GM18499 (cell line): ENCODE measurements around the gene AKR1B15.
"Not testable (repeated sequence)": the region's sequence is repeated elsewhere in the genome, so short reads cannot be mapped to it uniquely, and the experiment has no call there.

Experiments
- ATAC-seq: cut with Tn5 transposase; IDR thresholded peaks from one replicate; pipeline ENCODE4 v1.9.1; 2021; ENCODE audit warnings: moderate number of reproducible peaks; ENCODE audit not compliant: insufficient read depth, unreplicated experiment

The AKR1B15 gene

GRCh38 chr7:134548877-134549276 lies at the start of gene AKR1B15:
Gene AKR1B15, plus strand, starts transcription at chr7:134549110. Its CDS starts 15,510 bp downstream, at chr7:134564620.
- ATAC-seq = peak; percentile 82

DNA sequence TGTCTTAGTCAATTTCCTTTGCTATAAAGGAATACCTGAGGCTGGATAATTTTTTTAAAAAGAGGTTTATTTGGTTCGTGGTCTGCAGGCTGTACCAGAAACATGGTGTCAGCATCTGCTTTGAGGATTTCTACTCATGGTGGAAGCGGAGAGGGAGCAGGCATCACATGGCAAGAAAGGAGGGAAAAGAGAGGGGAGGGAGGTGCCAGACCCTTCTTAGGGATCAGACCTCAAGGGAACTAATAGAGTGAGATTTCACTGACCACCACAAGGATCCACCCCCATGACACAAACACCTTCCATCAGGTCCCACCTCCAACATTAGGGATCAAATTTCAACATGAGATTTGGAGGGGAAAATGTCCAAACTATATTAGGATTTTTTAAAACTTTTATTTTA lies 48.5 kb upstream of the AKR1B15 start:
- ATAC-seq = no peak

DNA sequence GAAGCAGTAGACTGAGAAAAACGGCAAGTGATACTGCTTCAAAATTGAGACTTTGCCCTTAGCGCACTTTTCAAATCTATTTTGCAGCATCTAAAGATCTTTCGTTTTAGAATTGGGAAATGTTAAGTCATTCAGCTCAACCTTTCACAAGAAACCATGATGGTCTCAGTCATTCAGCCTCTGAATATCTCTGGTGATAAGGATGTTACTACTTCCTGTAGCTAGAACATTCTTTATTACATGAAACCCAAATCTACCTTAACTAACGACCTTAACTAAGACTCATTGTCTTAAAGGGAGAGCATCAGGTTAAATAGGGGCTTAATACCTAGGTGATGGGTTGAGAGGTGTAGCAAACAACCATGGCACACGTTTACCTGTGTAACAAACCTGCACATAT lies 47.9 kb upstream of the AKR1B15 start:
- no peak for ATAC-seq

- ATAC-seq = no peak
Observed at GRCh38 chr7:134502463-134503371, 46.2 kb upstream of the AKR1B15 start.

DNA sequence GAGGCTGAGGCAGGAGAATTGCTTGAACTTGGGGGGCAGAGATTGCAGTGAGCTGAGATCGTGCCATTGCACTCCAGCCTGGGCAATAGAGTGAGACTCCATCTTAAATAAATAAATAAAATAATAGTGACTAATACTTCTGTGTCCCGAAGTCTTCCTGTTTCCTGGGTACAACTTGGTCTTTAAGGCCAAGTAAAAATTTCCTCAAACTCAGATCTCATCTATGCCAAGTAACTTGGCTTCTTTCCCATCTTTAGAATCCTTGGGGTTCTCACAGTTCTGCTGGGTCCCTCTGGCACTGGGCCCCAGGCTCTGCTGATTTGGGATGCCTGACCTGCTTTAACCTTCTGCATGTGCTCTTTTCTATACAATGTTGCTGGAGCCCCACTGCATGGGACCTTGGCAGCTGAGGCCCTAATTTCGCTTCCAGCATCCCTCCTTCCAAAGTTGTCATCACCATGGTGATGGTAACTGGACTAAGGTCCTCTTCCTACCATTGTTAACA lies 44.2 kb upstream of the AKR1B15 start:
- ATAC-seq = no peak

GRCh38 chr7:134505856-134506255 lies 43.1 kb upstream of the AKR1B15 start:
- ATAC-seq = no peak

- no peak for ATAC-seq
Observed at GRCh38 chr7:134509010-134509409, 39.9 kb upstream of the AKR1B15 start.

GRCh38 chr7:134510646-134511045 lies 38.3 kb upstream of the AKR1B15 start:
- ATAC-seq = no peak

GRCh38 chr7:134512271-134512670 lies 36.6 kb upstream of the AKR1B15 start:
- ATAC-seq = no peak

DNA sequence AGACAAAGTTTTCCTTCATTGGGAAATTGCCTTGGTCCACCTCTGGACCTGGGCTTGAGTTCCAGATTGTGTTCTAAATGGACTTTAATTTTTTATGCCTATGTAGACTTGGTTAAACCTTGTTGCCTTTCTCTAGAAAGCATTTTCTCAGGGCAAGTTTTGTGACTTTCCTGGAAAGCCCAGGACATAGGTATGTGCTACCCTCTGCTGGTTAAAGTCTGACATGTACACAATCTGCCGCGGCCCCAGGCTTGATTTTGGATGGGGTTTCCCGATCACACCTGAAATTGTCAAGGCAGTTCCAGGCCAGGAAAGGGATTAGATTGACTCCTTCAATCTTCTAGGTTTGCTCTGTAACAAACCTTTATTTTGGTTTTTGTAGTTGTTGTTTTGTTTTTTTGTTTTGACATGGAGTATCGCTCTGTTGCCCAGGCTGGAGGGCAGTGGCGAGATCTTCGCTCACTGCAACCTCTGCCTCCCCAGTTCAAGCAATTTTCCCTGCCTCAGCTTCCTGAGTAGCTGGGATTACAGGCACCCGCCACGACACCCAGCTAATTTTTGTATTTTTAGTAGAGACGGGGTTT lies 35.6 kb upstream of the AKR1B15 start:
- no peak for ATAC-seq

- ATAC-seq = no peak
Observed at GRCh38 chr7:134514106-134514505, 34.8 kb upstream of the AKR1B15 start.

GRCh38 chr7:134514663-134515062 lies 34.2 kb upstream of the AKR1B15 start:
- ATAC-seq = no peak

DNA sequence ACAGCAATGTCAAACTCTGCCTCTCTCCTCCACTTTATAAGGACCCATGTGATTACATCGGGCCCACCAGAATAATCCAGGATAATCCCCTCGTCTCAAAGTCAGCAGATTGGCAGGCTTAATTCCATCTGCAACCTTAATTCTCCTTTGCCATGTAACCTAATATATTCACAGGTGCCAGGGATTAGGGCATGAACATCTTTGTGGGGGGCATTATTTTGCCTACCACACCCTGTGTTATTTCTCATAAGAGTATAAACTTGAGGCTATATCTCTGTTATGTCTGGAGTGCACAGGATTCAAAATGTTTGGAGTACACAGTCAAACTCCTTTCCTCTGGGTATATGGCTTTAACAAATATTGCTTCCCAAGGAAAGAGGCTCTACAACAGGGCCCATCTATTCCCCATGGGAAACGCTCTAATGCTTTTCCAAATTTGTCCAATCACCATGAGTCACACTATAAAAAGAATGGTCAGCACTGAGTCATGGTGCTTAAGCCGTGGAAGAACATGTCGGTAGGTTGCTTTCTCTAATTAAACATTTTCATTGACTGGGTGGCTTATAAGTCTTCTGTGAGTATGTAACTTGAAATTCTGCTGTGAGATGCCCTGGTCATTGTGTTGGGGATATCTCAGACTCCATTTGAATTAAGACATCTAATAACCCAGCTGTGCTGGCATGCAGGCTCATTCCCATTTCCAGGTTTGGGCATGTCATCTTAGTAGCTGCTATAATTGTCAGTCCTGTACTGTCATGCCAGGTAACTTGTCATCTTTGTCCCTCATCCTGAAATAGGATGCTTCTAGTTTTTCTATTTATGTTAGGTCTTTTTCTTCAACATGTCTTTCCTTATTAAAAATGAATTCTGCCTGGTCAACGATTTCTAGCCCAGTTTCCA lies 33.1 kb upstream of the AKR1B15 start:
- no peak for ATAC-seq

DNA sequence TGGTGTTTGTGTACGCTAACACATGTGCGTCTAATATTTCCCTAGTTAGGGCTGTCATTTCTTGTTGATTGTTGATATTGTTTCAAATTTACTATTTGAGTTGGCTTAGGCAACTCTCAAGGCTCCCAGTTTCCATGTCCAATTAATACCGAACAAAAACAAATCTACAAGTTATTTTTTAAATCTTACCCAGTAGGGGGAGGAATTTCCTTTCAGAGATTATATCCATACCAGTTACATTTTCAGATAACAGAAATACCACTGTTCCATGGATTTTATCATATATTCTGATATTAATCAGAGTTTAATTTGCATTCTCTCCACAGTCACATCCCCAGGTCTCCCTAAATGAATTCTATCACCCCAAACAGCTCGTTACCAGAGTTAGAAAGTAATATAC lies 28.8 kb upstream of the AKR1B15 start:
- ATAC-seq = no peak

DNA sequence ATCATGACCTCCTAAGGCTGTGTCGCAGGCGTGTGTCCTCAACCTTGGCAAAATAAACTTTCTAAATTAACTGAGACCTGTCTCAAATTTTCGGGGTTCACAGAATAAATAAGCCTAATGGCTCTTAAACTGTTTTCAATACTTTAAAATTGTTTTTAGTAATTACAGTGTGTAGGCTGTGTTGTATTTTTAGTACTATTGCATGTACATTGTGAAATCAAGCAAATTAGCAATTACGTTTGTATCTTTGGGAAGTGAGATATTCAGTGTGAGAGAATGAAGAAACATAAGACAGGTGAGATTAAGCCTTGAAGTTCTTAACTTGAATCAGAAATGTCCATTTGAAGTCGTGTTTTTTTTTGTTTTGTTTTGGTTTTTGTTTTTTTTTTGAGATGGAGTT lies 26.3 kb upstream of the AKR1B15 start:
- no peak for ATAC-seq

- not testable (repeated sequence) for ATAC-seq
Observed at GRCh38 chr7:134525449-134525848, 23.5 kb upstream of the AKR1B15 start.

DNA sequence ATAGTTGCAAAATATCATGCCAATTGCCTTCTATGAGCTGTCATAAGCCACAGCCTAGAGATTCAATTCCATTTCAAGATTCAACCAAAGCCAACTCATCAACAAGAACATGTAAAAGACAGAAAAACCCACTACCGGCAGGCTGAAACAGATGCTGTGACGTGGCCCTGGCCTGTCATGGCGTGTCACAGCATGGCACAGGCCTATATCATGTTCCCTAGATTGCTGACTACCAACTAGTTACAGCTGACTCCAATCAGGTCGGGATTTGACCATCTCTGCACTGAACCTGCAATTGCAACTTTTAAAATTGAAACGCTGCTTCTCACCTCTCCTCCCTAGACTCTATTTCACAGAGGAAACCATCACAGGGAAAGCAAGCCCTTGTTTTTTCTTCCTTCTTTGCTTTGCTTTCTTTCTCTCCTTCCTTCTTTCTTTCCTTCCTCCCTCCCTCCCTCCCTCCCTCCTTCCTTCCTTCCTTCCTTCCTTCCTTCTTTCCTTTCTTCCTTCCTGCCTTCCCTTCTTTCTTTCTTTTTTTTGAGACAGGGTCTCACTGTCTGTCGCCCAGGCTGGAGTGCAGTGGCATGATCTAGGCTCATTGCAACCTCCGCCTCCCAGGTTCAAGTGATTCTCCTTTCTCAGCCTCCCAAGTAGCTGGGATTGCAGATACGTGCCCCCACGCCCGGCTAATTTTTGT lies 22.2 kb upstream of the AKR1B15 start:
- not testable (repeated sequence) for ATAC-seq

DNA sequence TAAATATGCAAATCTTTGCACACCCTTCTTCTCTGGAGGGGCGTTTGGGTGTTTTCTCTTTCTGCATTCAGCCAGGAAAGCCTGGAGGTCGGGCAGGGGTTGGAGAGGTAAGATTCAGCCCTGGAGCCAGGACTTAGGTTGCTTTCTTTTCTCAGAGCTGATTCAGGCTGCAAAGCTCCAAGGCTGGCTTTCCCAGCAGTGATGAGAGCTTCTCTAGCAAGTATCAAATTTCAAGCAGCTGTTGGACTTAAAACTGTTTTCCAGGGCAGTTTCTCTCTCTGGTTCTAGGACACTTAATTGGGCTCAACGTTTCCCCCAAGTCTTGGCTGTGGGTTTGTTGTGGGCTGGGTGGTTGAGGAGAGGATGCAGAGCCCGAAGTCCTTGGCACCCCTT lies 20.9 kb upstream of the AKR1B15 start:
- ATAC-seq = no peak

DNA sequence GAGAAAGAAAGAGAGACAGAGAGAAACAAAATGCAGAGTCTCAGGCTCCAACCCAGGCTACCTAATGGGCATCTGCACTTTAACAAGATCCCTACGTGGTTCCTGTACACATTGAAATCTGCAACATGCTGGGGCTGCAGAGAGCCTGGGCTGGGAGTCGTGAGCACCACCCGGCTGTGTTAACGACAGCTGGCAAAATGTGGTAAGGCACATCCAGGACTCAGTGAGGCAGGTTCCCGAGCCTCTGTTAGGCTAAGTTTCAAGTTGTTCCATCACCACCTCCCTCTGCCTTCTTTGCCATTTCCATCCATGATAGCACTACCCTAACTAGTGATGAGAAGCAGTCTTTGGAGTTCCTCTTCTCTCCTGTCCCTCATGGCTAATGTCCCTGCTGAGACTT lies 20.2 kb upstream of the AKR1B15 start:
- no peak for ATAC-seq

DNA sequence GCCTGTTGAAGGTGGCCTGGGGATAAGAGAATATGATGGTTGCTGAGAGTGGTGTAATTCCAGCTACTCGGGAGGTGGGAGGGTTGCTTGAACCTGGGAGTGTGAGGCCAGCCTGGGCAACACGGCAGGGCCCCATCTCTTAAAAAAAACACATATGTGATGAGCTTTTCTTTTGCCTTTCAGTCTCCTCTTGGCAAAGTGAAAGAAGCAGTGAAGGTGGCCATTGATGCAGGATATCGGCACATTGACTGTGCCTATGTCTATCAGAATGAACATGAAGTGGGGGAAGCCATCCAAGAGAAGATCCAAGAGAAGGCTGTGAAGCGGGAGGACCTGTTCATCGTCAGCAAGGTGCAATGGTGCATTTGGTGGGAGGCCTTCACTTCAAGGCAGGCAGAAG lies 18.4 kb upstream of the AKR1B15 start:
- ATAC-seq = no peak
